A549 (cell line): ENCODE measurements around the gene CCL4.

Experiments used
- CBX2 ChIP-seq: fragments of 200-600 bp; sonication (generic); IDR thresholded peaks from 2 replicates; pipeline ENCODE4 v1.6.1; 2016; ENCODE audit warnings: low read depth, mild to moderate bottlenecking, borderline replicate concordance
- CHD2 ChIP-seq: fragments of 150-350 bp; IDR thresholded peaks from 2 replicates; pipeline ENCODE4 v1.6.1; 2014; ENCODE audit warnings: low read length; ENCODE audit not compliant: partially characterized antibody
- HOXA7 ChIP-seq: fragments of 250-450 bp; sonication (Bioruptor Pico); IDR thresholded peaks from 2 replicates; pipeline ENCODE4 v1.5.0; 2020; ENCODE audit warnings: mild to moderate bottlenecking, moderate library complexity
- JUNB ChIP-seq: fragments of >200 bp; sonication (Bioruptor Twin); formaldehyde crosslinking; IDR thresholded peaks from 2 replicates; pipeline ENCODE4 v1.6.1; 2016
- MAZ ChIP-seq: fragments of 150-350 bp; IDR thresholded peaks from 2 replicates; pipeline ENCODE4 v1.6.1; 2014; ENCODE audit warnings: antibody characterized with exemption, low read depth, low read length, borderline replicate concordance
- NPAS2 ChIP-seq: fragments of 250-450 bp; sonication (Bioruptor Pico); IDR thresholded peaks from 2 replicates; pipeline ENCODE4 v1.8.0; 2022; ENCODE audit warnings: mild to moderate bottlenecking, moderate library complexity, borderline replicate concordance
- POLR2A ChIP-seq: IDR thresholded peaks from 2 replicates; pipeline ENCODE4 v1.6.1; 2012; ENCODE audit warnings: mild to moderate bottlenecking, low read length
- RAD21 ChIP-seq, 2 experiments: fragments of >200 bp in 1 of 2; sonication (Bioruptor Twin) in 1 of 2; formaldehyde crosslinking in 1 of 2; IDR thresholded peaks in 1 of 2; conservative IDR thresholded peaks in 1 of 2; 2 replicates in 1 of 2; 3 replicates in 1 of 2; pipeline ENCODE4 v1.6.1; 2012 to 2018; ENCODE audit warnings: inconsistent platforms in 1 of 2
- ZFP36 ChIP-seq: fragments of 450-650 bp; IDR thresholded peaks from 2 replicates; pipeline ENCODE4 v1.6.1; 2014; ENCODE audit warnings: borderline replicate concordance; ENCODE audit not compliant: partially characterized antibody
- TF ChIP-seq, protein P1 (sequence below): fragments of >200 bp; sonication (Bioruptor Twin); formaldehyde crosslinking; IDR thresholded peaks from 3 replicates; pipeline ENCODE4 v1.5.1; 2016
- TF ChIP-seq, protein P2 (sequence below): IDR thresholded peaks from 2 replicates; pipeline ENCODE4 v1.6.1; 2012

DNA sequence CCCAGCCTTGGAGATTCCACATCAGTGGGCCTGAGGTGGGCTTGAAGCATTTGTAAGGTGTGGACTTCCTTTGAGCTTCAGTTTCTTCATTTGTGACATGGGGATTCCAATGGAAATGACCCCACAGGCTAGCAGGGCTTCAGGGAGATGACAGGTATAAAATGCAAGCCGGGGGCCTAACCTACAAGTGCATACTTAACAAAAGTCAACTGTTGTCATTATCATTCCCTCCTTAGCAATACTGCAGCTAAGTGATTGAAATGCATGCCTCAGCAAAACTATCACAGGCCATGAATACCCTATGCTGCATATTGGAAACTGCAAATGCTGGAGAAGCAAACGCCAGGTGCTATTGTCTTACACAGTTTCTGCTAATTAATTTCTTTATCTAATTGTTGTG, 19.8 kb downstream of the CCL4 start:
- TF ChIP-seq MAZ: no peak
- TF ChIP-seq, protein P1, sequence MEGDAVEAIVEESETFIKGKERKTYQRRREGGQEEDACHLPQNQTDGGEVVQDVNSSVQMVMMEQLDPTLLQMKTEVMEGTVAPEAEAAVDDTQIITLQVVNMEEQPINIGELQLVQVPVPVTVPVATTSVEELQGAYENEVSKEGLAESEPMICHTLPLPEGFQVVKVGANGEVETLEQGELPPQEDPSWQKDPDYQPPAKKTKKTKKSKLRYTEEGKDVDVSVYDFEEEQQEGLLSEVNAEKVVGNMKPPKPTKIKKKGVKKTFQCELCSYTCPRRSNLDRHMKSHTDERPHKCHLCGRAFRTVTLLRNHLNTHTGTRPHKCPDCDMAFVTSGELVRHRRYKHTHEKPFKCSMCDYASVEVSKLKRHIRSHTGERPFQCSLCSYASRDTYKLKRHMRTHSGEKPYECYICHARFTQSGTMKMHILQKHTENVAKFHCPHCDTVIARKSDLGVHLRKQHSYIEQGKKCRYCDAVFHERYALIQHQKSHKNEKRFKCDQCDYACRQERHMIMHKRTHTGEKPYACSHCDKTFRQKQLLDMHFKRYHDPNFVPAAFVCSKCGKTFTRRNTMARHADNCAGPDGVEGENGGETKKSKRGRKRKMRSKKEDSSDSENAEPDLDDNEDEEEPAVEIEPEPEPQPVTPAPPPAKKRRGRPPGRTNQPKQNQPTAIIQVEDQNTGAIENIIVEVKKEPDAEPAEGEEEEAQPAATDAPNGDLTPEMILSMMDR: no peak
- no peak for TF ChIP-seq RAD21 (conservative IDR thresholded peaks at IDR 0.05 in 1 of 2, IDR thresholded peaks at IDR 0.05 in 1 of 2)
- no peak for TF ChIP-seq NPAS2
- TF ChIP-seq HOXA7: no peak
- no peak for TF ChIP-seq POLR2A
- no peak for TF ChIP-seq CBX2
- TF ChIP-seq ZFP36: no peak
- TF ChIP-seq, protein P2, sequence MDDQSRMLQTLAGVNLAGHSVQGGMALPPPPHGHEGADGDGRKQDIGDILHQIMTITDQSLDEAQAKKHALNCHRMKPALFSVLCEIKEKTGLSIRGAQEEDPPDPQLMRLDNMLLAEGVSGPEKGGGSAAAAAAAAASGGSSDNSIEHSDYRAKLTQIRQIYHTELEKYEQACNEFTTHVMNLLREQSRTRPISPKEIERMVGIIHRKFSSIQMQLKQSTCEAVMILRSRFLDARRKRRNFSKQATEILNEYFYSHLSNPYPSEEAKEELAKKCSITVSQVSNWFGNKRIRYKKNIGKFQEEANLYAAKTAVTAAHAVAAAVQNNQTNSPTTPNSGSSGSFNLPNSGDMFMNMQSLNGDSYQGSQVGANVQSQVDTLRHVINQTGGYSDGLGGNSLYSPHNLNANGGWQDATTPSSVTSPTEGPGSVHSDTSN: no peak
- TF ChIP-seq CHD2: no peak
- no peak for TF ChIP-seq JUNB
